22Rv1 (cell line): ENCODE results near the gene PTGDR2.

Source experiments
- H3K27ac ChIP-seq: fragments of 450-650 bp; 2 replicates; pipeline ENCODE4 v1.5.1; 2017
- CTCF ChIP-seq: fragments of 450-650 bp; IDR thresholded peaks from 2 replicates; pipeline ENCODE4 v1.5.1; 2017; ENCODE audit warnings: mild to moderate bottlenecking
- ZFX ChIP-seq: fragments of 450-650 bp; IDR thresholded peaks from 2 replicates; pipeline ENCODE4 v1.6.1; 2017; ENCODE audit warnings: antibody characterized with exemption, borderline replicate concordance

The PTGDR2 gene

GRCh38 chr11:60855726-60856633 is at the start of gene PTGDR2:
PTGDR2 (minus strand) TSS chr11:60855950; CDS start chr11:60853722, 2,228 bp downstream.
- TF ChIP-seq CTCF (no peak), ZFX (no peak)
- no peak within 1 kb of the TSS for H3K27ac ChIP-seq

GRCh38 chr11:60905047-60905446 is 49.3 kb upstream of the PTGDR2 start:
- TF ChIP-seq CTCF, result no peak
- no peak for TF ChIP-seq ZFX
- peak overlapping the region; percentile 91 for H3K27ac ChIP-seq

DNA sequence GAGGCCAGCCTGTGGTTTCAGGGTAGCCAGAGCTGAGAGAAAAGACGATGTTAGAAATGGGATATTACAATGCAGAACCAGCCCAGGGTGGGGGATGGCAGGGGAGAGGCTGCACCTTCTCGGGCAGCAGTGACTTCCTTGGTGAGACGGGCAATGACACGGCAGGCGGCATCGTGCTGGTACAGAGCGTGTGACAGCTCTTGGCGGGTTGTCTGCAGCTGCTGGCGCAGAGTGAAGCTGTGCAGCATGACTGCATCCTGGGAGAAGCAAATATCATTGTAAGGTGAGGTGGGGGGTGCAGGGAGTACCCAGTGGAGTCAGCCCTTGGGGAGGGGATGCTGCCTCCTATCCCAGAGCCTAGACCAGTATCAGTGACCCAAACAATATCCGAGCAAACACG is 46.9 kb upstream of the PTGDR2 start:
- H3K27ac ChIP-seq, result no peak overlapping the region
- no peak for TF ChIP-seq CTCF
- no peak for TF ChIP-seq ZFX

DNA sequence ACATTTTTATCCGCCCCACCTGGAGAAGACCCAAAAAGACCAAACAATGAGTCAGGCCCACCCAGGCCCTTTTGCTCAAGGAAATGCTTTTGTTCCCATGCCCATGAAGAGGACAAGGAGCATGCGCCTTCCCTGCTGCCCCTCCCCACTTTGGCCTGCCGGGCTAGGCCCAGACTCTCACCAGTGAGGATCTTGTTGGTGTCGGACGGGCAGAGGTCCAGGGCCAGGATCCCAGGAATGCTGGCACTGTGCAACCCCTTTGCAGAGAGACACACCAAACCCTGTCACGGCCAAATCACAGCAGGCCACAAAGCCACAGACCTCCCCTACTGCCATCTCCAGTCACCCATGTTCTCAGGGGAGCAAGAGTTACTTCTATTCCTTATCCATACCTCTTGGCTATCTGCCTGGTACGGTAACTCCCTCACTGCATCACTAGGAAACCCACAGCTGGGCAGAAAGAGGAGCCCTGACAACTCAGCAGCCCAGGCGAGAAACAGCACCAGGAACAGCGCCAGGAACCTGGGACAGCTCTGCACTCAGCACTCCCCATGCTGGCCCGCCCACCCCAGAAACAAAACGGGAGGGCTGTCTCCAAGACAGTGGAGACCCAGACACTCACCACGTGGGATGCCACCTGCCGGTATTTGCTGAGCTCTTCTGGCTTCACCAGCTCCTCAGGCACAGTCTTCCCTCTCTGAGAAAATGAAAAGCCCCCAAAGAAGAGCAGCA is 45.1 kb upstream of the PTGDR2 start:
- TF ChIP-seq ZFX (no peak), CTCF (no peak)
- no peak overlapping the region for H3K27ac ChIP-seq

DNA sequence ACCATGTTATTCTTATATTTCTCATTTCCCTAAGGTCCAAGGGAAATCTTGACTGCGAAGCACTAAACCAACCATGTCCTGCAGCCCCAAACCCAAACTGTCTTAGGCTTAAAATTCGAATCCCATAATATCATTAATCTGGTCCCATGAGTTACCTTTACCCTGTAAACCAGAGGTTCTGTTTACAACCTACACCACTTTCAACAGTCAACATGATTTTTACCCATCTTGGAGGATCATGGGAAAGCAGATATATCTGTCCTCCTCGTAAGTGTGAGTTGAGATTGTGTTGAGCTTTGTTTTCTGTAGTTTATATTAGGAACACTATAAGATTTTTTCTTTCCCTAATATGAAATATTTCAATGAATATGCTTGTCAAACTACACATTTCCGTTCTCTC is 44.2 kb upstream of the PTGDR2 start:
- TF ChIP-seq ZFX (no peak), CTCF (no peak)
- no peak overlapping the region for H3K27ac ChIP-seq

- no peak overlapping the region for H3K27ac ChIP-seq
- TF ChIP-seq ZFX (no peak), CTCF (peak; percentile 95)
Observed at GRCh38 chr11:60899046-60899936, 43.5 kb upstream of the PTGDR2 start.
